Astrocyte of the spinal cord (primary cell): ENCODE results near the gene GRIK1.

ENCODE experiments used
- DNase-seq: peaks from one replicate; pipeline ENCODE4 v3.0.0; 2011; ENCODE audit warnings: low read depth, low spot score
- H3K4me3 ChIP-seq: 2 replicates; pipeline ENCODE4 v1.5.1; 2011; ENCODE audit warnings: low read depth, mild to moderate bottlenecking, low read length, moderate library complexity
- in situ Hi-C: cut with HindIII; loops from 2 replicates; pipeline ENCODE4 v1.10.0; 2017; ENCODE audit warnings: low sequenced_read_pairs
- TF ChIP-seq, protein P1 (sequence below): IDR thresholded peaks from 2 replicates; pipeline ENCODE4 v1.5.1; 2012; ENCODE audit warnings: low read depth, mild to moderate bottlenecking, low read length, inconsistent platforms

Gene GRIK1

DNA sequence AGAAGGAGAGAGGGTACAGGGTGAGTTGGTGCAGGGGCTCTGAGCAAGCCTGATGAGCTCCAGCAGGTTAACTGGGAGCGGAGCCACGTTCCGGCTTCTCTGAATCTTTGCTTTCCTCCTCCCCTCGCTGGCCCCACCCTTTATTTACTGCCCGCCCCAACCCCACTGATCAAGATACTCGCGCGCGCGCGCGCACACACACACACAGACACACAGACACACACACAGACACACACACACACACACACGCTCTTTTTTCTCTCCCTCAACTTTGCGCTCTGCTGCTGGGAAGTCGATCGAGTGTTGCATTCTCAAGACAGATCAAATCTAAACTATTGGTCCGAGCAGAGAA lies at the start of gene GRIK1:
GRIK1 (minus strand) TSS at position 73 of the 352 bp plus-strand sequence.
- TF ChIP-seq, protein P1, sequence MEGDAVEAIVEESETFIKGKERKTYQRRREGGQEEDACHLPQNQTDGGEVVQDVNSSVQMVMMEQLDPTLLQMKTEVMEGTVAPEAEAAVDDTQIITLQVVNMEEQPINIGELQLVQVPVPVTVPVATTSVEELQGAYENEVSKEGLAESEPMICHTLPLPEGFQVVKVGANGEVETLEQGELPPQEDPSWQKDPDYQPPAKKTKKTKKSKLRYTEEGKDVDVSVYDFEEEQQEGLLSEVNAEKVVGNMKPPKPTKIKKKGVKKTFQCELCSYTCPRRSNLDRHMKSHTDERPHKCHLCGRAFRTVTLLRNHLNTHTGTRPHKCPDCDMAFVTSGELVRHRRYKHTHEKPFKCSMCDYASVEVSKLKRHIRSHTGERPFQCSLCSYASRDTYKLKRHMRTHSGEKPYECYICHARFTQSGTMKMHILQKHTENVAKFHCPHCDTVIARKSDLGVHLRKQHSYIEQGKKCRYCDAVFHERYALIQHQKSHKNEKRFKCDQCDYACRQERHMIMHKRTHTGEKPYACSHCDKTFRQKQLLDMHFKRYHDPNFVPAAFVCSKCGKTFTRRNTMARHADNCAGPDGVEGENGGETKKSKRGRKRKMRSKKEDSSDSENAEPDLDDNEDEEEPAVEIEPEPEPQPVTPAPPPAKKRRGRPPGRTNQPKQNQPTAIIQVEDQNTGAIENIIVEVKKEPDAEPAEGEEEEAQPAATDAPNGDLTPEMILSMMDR = no peak
- H3K4me3 ChIP-seq = peak within 1 kb of the TSS; percentile 35
- peak; percentile 13 for DNase-seq
- in situ Hi-C loops = no loop called here

DNA sequence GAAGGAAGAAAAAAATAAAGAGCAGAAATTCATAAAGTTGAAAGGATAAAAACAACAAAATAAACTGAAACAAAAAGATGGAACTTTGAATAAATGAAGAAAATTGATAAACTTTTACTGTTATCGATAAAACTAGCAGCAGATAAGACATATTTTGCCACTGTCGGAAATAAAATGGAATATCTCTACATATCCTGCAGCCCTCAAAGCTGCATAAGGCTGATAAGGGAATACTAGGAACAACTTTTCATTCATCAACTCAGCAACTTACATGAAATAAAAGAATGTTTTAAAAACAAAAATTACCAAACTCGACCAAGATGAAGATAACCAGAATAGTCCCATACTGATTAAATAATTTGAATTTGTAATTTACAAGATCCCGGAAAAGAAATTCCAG lies 48.0 kb upstream of the GRIK1 start:
- TF ChIP-seq, protein P1 = no peak
- in situ Hi-C loops = no loop called here
- no peak for DNase-seq
- no peak overlapping the region for H3K4me3 ChIP-seq

DNA sequence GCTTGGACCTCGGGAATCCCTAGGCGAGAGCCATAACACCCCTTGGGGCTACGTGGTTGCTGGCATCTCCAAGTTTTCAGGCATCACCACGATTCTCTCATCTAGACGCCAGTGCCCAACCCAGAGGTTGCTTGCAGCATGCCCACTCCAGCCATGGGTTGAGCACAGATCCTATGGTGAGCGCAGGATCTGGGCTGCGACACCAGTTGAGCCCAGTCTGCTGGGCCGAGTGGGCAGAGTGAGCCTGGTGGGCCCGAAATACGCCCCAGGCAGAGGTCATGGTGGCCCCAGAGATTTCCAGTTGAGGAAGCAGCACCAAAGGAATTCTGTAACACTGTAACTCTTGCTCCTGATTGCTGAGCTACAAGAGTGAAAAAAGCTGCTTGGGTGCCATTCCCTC lies 46.1 kb upstream of the GRIK1 start:
- DNase-seq = no peak
- TF ChIP-seq, protein P1 = no peak
- in situ Hi-C loops = no loop called here
- H3K4me3 ChIP-seq = no peak overlapping the region

DNA sequence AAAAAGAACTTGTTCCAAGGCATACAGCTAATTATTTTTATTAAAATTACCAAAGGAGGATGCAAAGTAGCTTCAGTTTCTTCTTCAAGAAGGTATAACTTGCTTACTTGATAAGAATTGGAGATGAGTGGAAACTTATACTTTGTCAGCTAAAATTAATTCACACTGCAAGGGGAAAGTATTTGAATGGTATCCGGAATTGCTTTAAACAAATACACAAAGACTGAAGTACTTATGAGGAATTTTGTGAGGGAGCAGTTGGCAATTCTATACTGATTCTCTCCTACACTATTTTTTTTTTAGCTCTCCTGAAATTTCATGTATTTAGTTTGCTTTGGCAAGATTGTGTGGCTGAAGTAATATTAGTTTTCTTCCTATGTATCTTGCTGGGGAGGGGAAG lies 39.2 kb upstream of the GRIK1 start:
- DNase-seq = no peak
- H3K4me3 ChIP-seq = no peak overlapping the region
- in situ Hi-C loops = no loop called here
- TF ChIP-seq, protein P1 = no peak

DNA sequence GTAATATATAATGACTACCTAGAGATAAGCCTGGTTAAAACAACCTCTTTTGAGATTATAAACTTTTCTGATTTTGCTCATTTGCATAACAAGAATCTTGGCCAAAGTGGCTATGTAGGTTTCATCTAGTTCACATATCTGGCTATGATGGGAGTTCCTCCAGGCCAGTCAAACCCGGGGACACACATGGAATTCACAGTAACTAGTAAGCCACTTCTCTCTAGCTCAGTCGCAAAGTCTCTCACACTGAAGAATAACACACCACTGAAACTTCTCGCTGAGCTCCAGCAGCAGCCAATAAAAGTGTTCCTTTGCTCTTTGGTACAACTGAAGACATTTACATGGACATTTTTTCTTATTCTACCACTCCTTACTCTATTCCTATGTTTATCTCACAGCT lies 36.0 kb upstream of the GRIK1 start:
- TF ChIP-seq, protein P1 = no peak
- no peak for DNase-seq
- in situ Hi-C loops = no loop called here
- H3K4me3 ChIP-seq = no peak overlapping the region

DNA sequence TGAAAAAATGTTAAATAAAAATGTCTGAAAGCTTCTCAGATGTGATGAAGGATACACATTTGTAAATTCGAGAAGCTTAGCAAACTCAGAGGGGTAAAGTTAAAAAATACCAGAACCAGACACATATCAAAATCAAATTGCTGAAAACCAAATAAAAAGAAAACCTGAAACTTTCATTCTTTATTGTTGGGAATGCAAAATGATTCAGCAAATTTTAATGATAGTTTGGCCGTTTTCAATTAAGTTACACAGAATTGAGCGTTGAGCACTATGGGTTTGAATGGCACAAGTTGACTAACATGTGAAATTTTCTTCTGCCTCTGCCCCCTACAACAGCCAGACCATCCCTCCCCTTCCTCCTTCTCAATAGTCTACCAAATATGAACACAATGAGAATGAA lies 33.5 kb upstream of the GRIK1 start:
- in situ Hi-C loops = no loop called here
- no peak overlapping the region for H3K4me3 ChIP-seq
- DNase-seq = no peak
- TF ChIP-seq, protein P1 = no peak
